ENCODE results near the gene IL4R. TPM values are rescaled to one million over a fixed set of nuclear protein-coding genes. Genes with fewer than 3 reads are reported as not detected.

Gene IL4R
- total and polyA plus RNA-seq, 7 donors = 2.1 to 9.6 (median 6.5) TPM

DNA sequence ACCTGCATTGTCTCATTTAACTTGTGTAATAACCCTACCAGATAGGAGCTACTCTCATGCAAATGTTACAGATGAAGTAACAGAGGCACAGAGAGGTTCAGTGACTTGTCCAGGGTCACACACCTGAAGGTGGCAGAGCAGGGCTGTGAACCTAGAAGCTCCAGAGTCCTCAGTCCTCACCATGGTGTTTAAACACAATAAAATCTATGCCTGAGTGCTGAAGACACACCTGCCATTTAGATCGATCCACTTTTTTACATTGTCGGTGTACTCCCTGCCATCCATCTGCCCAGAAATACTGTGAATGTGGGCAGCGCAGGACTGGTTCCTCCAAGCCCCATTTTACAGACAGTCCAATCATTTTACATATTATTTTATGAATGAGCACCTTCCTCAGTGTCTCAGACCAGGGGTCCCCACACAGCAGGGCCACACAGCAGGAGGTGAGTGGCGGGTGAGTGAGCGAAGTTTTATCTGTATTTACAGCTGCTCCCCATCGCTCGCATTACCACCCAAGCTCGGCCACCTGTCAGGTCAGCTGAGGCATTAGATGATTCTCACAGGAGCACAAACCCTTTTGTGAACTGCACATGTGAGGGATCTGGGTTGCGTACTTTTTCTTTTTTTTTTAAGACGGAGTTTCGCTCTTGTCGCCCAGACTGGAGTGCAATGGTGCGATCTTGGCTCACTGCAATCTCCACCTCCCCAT lies 5.6 kb downstream of the IL4R start:
- Histone ChIP-seq H3K27ac (no peak overlapping the region), H3K4me1 (no peaks in the 10 kb centered on the region), H3K27me3 (ENCODE audit: insufficient read depth in 3 of 3, low read length in 2 of 3) (peaks cover 0 to 18% (median 2%) of the 10 kb centered on the region in 3 donors), H3K4me3 (no peak overlapping the region), H3K36me3 (ENCODE audit: insufficient read depth in 1 of 2, low read depth in 1 of 2) (no peaks in the 10 kb centered on the region), H3K9me3 (no peaks in the 10 kb centered on the region)
- TF ChIP-seq, protein P1, sequence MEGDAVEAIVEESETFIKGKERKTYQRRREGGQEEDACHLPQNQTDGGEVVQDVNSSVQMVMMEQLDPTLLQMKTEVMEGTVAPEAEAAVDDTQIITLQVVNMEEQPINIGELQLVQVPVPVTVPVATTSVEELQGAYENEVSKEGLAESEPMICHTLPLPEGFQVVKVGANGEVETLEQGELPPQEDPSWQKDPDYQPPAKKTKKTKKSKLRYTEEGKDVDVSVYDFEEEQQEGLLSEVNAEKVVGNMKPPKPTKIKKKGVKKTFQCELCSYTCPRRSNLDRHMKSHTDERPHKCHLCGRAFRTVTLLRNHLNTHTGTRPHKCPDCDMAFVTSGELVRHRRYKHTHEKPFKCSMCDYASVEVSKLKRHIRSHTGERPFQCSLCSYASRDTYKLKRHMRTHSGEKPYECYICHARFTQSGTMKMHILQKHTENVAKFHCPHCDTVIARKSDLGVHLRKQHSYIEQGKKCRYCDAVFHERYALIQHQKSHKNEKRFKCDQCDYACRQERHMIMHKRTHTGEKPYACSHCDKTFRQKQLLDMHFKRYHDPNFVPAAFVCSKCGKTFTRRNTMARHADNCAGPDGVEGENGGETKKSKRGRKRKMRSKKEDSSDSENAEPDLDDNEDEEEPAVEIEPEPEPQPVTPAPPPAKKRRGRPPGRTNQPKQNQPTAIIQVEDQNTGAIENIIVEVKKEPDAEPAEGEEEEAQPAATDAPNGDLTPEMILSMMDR (IDR thresholded peaks at IDR 0.05) = no peak
- 78 to 85% (median 84%) methylated on average over 13 of the region's 13 CpGs for WGBS, 3 donors
- DNase-seq (no peak), ATAC-seq (no peak)
- intact Hi-C loops (cut with DNase I) = no loop called here

DNA sequence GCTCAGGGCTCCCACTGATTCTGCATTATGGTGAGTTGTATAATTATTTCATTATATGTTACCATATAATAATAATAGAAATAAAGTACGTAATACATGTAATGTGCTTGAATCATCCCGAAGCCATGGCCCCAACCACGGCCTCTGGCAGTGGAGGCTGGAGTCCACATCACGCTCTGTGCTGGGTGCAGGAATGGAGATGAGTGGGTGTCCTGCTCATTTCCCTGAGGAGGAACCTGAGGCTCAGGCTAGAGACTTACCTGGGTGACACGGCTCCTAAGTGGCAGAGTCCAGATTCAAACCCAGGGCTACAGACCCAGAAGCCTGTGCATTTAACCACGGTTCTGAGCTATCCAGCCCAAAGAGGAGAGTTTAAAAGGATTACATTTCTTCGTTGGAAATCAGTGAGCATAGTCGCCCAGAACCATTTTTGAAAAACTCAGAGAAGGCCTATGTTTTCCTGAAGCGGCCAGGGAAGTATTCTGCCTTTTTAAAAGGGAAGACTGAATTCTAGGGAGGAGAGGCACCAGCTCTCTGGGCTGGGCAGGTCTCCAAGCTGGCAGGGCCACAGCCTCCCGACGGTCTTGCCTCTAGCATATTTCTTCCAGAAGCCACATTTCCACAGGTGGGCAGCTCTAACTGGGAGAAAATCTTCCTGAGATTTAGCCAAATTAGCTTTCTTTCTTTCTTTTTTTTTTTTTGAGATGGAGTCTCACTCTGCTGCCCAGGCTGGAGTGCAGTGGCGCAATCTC lies 6.7 kb downstream of the IL4R start:
- H3K36me3 ChIP-seq (ENCODE audit: insufficient read depth in 1 of 2, low read depth in 1 of 2) = no peaks in the 10 kb centered on the region

DNA sequence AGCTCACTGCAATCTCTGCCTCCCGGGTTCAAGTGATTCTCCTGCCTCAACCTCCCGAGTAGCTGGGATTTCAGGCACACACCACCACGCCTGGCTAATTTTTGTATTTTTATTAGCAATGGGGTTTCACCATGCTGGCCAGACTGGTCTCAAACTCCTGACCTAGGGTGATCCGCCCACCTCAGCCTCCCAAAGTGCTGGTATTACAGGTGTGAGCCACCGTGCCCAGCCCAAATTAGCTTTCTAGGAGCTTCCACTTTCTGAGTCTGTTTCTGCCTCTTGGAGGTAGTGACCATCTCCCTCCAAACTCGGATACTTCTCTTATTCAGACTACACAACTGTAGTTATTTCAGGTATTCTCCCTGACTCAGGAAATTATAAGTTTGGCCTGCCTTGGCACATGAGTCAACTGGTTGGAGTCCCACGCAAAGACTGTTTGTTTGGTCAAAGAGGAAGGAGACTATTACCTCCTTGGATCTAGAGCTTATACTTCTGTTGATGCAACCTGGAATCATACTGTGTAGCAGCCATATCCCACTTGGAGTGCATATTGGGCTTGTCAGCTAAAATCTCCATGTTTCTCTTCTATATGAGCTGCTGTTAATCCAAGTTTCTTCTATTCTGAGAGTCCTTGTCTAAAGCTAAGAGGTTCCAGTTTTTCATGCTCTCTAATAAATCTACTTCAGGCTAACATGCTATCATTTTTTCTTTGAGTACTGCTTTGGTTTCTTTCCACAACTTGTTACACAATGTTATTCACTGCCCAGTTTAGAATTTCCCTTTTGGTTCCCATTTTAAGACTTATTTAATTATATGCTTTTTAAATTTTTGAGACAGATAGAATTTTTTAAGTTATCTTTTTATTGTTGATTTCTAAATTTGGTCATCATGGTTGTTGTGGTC lies 7.5 kb downstream of the IL4R start:
- intact Hi-C loops (cut with DNase I) = no loop called here
- H3K9me3 ChIP-seq = no peaks in the 10 kb centered on the region
- no peak overlapping the region for H3K27ac ChIP-seq
- ATAC-seq = no peak
- H3K4me1 ChIP-seq = no peaks in the 10 kb centered on the region
- TF ChIP-seq, protein P1 (IDR thresholded peaks at IDR 0.05) = no peak
- no peak for DNase-seq
- no peak overlapping the region for H3K4me3 ChIP-seq
- H3K27me3 ChIP-seq (ENCODE audit: insufficient read depth in 3 of 3, low read length in 2 of 3) = peaks cover 0 to 7% (median 7%) of the 10 kb centered on the region in 3 donors
- 88 to 90% (median 89%) methylated on average over 7 of the region's 7 CpGs for WGBS, 3 donors
- H3K36me3 ChIP-seq (ENCODE audit: insufficient read depth in 1 of 2, low read depth in 1 of 2) = no peaks in the 10 kb centered on the region

More for the DNA sequence above, 6.7 kb downstream of the IL4R start:
- TF ChIP-seq, protein P1 (IDR thresholded peaks at IDR 0.05) = no peak
- Histone ChIP-seq H3K9me3 (no peaks in the 10 kb centered on the region), H3K4me3 (no peak overlapping the region), H3K27me3 (ENCODE audit: insufficient read depth in 3 of 3, low read length in 2 of 3) (peaks cover 0 to 8% (median 2%) of the 10 kb centered on the region in 3 donors), H3K27ac (no peak overlapping the region), H3K4me1 (no peaks in the 10 kb centered on the region)
- WGBS, 3 donors = 69 to 80% (median 72%) methylated on average over 12 of the region's 12 CpGs
- DNase-seq (no peak), ATAC-seq (no peak)
- intact Hi-C loops (cut with DNase I) = no loop called here

DNA sequence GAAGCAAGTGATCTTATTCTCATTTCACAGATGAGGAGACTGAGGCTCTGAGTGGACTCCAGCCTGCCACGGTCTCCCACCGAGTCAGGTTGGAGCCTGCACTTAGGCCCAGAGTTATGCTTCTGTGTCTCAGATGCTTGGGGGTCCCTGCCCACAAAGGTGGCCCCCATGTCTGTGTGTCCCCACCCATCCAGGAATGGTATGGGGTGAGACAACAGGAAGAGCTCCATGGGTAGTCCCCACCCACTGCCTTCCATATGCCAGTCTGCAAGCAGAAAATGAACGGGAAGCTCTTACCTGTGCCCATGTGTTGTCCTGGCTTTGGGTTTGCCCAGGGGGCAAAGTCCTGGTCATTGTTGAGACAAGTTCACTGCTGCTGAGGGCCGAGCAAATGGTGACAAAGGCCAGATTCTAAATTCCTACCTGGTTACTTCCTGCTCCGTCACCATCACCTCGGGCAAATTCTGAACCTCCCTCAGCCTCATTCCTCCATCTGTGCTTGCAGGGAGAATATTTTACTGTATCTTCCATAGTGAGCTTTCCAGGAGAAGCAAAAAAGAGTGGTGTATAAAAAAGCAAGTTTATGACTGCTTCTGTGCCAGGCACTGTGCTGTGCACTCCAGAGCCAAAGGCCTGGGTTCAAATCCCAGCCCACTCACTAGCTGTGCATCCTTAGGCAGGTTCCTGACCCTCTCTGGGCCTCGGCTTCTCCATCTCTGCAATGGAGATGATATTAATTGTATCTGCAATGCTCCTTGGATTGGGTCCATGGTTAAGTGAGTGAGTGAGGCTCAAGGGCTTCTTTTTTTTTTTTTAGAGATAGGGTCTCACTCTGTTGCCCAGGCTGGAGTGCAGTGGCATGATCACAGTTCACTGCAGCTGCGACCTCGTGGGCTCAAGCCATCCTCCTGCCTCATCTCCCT lies 9.3 kb downstream of the IL4R start:
- Histone ChIP-seq H3K27ac (no peak overlapping the region), H3K4me1 (peaks cover 4% of the 10 kb centered on the region), H3K4me3 (no peak overlapping the region), H3K27me3 (ENCODE audit: insufficient read depth in 3 of 3, low read length in 2 of 3) (peaks cover 0 to 5% (median 2%) of the 10 kb centered on the region in 3 donors), H3K9me3 (no peaks in the 10 kb centered on the region), H3K36me3 (ENCODE audit: insufficient read depth in 1 of 2, low read depth in 1 of 2) (no peaks in the 10 kb centered on the region)
- WGBS, 3 donors = 87 to 90% (median 90%) methylated on average over 9 of the region's 9 CpGs
- no peak for ATAC-seq
- intact Hi-C loops (cut with DNase I) = no loop called here
- no peak for DNase-seq
- TF ChIP-seq, protein P1 (IDR thresholded peaks at IDR 0.05) = no peak

All from psoas muscle (tissue), 8 donors.